Panc1 (cell line): ENCODE data around the gene BCCIP. TPM values are rescaled to one million over a fixed set of nuclear protein-coding genes. Genes with fewer than 3 reads are reported as not detected.

Experiments
- ATAC-seq: fragments of 200-7000 bp; cut with Tn5 transposase; 2 replicates; pipeline ENCODE4 v1.9.1; 2020; ENCODE audit warnings: mild to moderate bottlenecking, moderate library complexity
- BruUV-seq: library from RNA; stranded (reverse); fragments of 400-500 nt; replicated peaks from 2 replicates; lab custom pipeline; 2021; lab: Mats Ljungman, UMichigan
- CTCF ChIA-PET: fragments of 300-600 bp; sonication (Branson Sonifier 250); formaldehyde crosslinking; loops from one replicate; lab custom pipeline; 2022; ENCODE audit warnings: antibody characterized with exemption; lab: Charles Lee
- POLR2A ChIA-PET: fragments of 300-600 bp; sonication (Branson Sonifier 250); formaldehyde crosslinking; loops from one replicate; lab custom pipeline; 2022; ENCODE audit warnings: antibody characterized with exemption; lab: Charles Lee
- DNase-seq: peaks from one replicate; pipeline ENCODE4 v3.0.0-alpha.2; 2010; ENCODE audit warnings: low read depth, low spot score
- H3K27ac ChIP-seq: 2 replicates; pipeline ENCODE4 v1.5.1; 2011; ENCODE audit warnings: mild to moderate bottlenecking, low read length, inconsistent platforms
- H3K27me3 ChIP-seq: fragments of 200-500 bp; sonication (Bioruptor generic); 2 replicates; pipeline ENCODE4 v1.6.0; 2014; ENCODE audit warnings: low read length, inconsistent platforms; ENCODE audit not compliant: control insufficient read depth, insufficient read depth
- H3K36me3 ChIP-seq: fragments of 200-500 bp; sonication (Bioruptor generic); 2 replicates; pipeline ENCODE4 v1.5.1; 2014; ENCODE audit warnings: inconsistent platforms, mild to moderate bottlenecking, low read length, moderate library complexity; ENCODE audit not compliant: control insufficient read depth, insufficient read depth
- H3K4me1 ChIP-seq: 2 replicates; pipeline ENCODE4 v1.5.1; 2011; ENCODE audit warnings: inconsistent platforms, mild to moderate bottlenecking, low read length, moderate library complexity; ENCODE audit not compliant: control insufficient read depth, insufficient read depth
- H3K4me3 ChIP-seq, 2 experiments: 2 replicates each; pipeline ENCODE4 v1.5.1; 2011 to 2012; ENCODE audit warnings: low read depth in 2 of 2, low read length in 2 of 2, mild to moderate bottlenecking in 2 of 2, inconsistent platforms in 1 of 2, moderate library complexity in 1 of 2
- H3K9me3 ChIP-seq: fragments of 200-500 bp; sonication (Bioruptor generic); 2 replicates; pipeline ENCODE4 v1.5.1; 2014; ENCODE audit warnings: low read depth, mild to moderate bottlenecking, inconsistent platforms, low read length, moderate library complexity; ENCODE audit not compliant: control insufficient read depth, insufficient read depth
- CTCF ChIP-seq: fragments of 450-650 bp; IDR thresholded peaks from 2 replicates; pipeline ENCODE4 v1.5.1; 2017; ENCODE audit warnings: mild to moderate bottlenecking
- POLR2AphosphoS5 ChIP-seq: IDR thresholded peaks from 2 replicates; pipeline ENCODE4 v1.6.1; 2012; ENCODE audit warnings: mild to moderate bottlenecking, low read depth, low read length, moderate library complexity
- REST ChIP-seq, 2 experiments: IDR thresholded peaks; 2 replicates each; pipeline ENCODE4 v1.6.1; 2011 to 2012; ENCODE audit warnings: low read depth in 2 of 2, control low read depth in 1 of 2, low read length in 1 of 2, mild to moderate bottlenecking in 1 of 2, moderate library complexity in 1 of 2; ENCODE audit not compliant: insufficient read depth in 1 of 2
- SIN3A ChIP-seq: IDR thresholded peaks from 2 replicates; pipeline ENCODE4 v1.6.1; 2012; ENCODE audit warnings: low read depth, mild to moderate bottlenecking, low read length, moderate library complexity, borderline replicate concordance; ENCODE audit not compliant: insufficient read depth
- TCF7L2 ChIP-seq: IDR thresholded peaks from 2 replicates; pipeline ENCODE4 v1.6.1; 2011; ENCODE audit warnings: mild to moderate bottlenecking, low read depth, low read length, inconsistent platforms
- in situ Hi-C: cut with HindIII; loops from 2 replicates; pipeline ENCODE4 v1.10.0; 2016; ENCODE audit warnings: low sequenced_read_pairs, low pct_unique_long_range_greater_than_20kb
- intact Hi-C: fragments of 100-400 bp; cut with micrococcal nuclease; formaldehyde crosslinking; loops from one replicate; pipeline ENCODE4 v1.10.0; 2022; ENCODE audit not compliant: unreplicated experiment
- total RNA-seq: library from RNA; stranded (reverse); gene quantifications from one replicate; pipeline ENCODE4 v1.2.1, GENCODE V29; 2021; ENCODE audit not compliant: unreplicated experiment

BCCIP gene
- total RNA-seq, 1 experiment from 2014 or later: 123 TPM

- no peak for DNase-seq
- BruUV-seq: no TSS peak
- no peak overlapping the region for H3K4me3 ChIP-seq
- H3K4me1 ChIP-seq: no peaks in the 10 kb centered on the region
- peaks cover 21% of the 10 kb centered on the region for H3K36me3 ChIP-seq
- in situ Hi-C loops (no loop called here), intact Hi-C loops (no loop called here)
- ATAC-seq: no peak
- H3K27ac ChIP-seq: no peak overlapping the region
- TF ChIP-seq SIN3A: no peak
- no peak for TF ChIP-seq TCF7L2
- no peak for TF ChIP-seq POLR2AphosphoS5
- TF ChIP-seq CTCF: no peak
- no peak for TF ChIP-seq REST (IDR thresholded peaks at IDR 0.05; ENCODE audit: insufficient read depth in 1 of 2, low read depth in 2 of 2, low read length in 1 of 2)
- no peaks in the 10 kb centered on the region for H3K27me3 ChIP-seq
- ChIA-PET CTCF (no interaction called here), POLR2A (no interaction called here)
- no peaks in the 10 kb centered on the region for H3K9me3 ChIP-seq
Observed at GRCh38 chr10:125808047-125808446, 15.3 kb upstream of the BCCIP start.

- no TSS peak for BruUV-seq
- in situ Hi-C loops: no loop called here
- H3K36me3 ChIP-seq: peaks cover 20% of the 10 kb centered on the region
- intact Hi-C loops: no loop called here
- CTCF ChIA-PET: interaction anchor here (0.6 kb wide), 1 partner anchor 58 kb away, joined by 3 read pairs; no protein-coding TSS in a partner anchor
- H3K4me3 ChIP-seq: no peak overlapping the region
- H3K27me3 ChIP-seq: no peaks in the 10 kb centered on the region
- TF ChIP-seq SIN3A (no peak), TCF7L2 (no peak), REST (IDR thresholded peaks at IDR 0.05; ENCODE audit: insufficient read depth in 1 of 2, low read depth in 2 of 2, low read length in 1 of 2) (no peak), POLR2AphosphoS5 (no peak), CTCF (no peak)
- ATAC-seq (no peak), DNase-seq (no peak)
- no peaks in the 10 kb centered on the region for H3K4me1 ChIP-seq
- H3K9me3 ChIP-seq: no peaks in the 10 kb centered on the region
- H3K27ac ChIP-seq: no peak overlapping the region
- POLR2A ChIA-PET: no interaction called here
Observed at GRCh38 chr10:125811251-125811650, 12.1 kb upstream of the BCCIP start.
